Fibroblast of lung (primary cell): ENCODE data around the gene TCP1. TPM values are rescaled to one million over a fixed set of nuclear protein-coding genes. Genes with fewer than 3 reads are reported as not detected.

Experiments
- DNase-seq, 2 donors: peaks; one replicate each; pipeline versions ENCODE4 v3.0.0 to v3.0.0-alpha.2; 2010; ENCODE audit warnings: low read depth in 2 of 2
- H2AFZ ChIP-seq: 2 replicates; pipeline ENCODE4 v1.5.1; 2012; ENCODE audit warnings: low read length, control low read depth, inconsistent platforms
- H3K27ac ChIP-seq: 2 replicates; pipeline ENCODE4 v1.5.1; 2011; ENCODE audit warnings: low read length, control low read depth; ENCODE audit not compliant: insufficient read depth
- H3K27me3 ChIP-seq: 2 replicates; pipeline ENCODE4 v1.5.1; 2011; ENCODE audit warnings: mild to moderate bottlenecking, low read length; ENCODE audit not compliant: control insufficient read depth, insufficient read depth
- H3K36me3 ChIP-seq: 2 replicates; pipeline ENCODE4 v1.5.1; 2011; ENCODE audit warnings: low read length; ENCODE audit not compliant: control insufficient read depth, insufficient read depth
- H3K4me1 ChIP-seq: 2 replicates; pipeline ENCODE4 v1.5.1; 2011; ENCODE audit warnings: low read length; ENCODE audit not compliant: control insufficient read depth, insufficient read depth; ENCODE audit errors: extremely low read depth
- H3K4me2 ChIP-seq: 2 replicates; pipeline ENCODE4 v1.5.1; 2011; ENCODE audit warnings: low read length, control low read depth; ENCODE audit not compliant: insufficient read depth; ENCODE audit errors: extremely low read depth
- H3K4me3 ChIP-seq, 4 experiments: fragments of 200-600 bp in 1 of 4; sonication (generic) in 1 of 4; replicated peaks in 1 of 4; 2 replicates each; pipeline ENCODE4 v1.5.1; 2011 to 2016; ENCODE audit warnings: low read length in 4 of 4, low read depth in 3 of 4, mild to moderate bottlenecking in 3 of 4, control low read depth in 2 of 4, inconsistent platforms in 1 of 4, mixed read lengths in 1 of 4; ENCODE audit not compliant: insufficient read depth in 1 of 4; ENCODE audit errors: control extremely low read depth in 1 of 4
- H3K79me2 ChIP-seq: 2 replicates; pipeline ENCODE4 v1.5.1; 2012; ENCODE audit warnings: mild to moderate bottlenecking, low read length, inconsistent platforms; ENCODE audit not compliant: control insufficient read depth, insufficient read depth
- H3K9ac ChIP-seq: 2 replicates; pipeline ENCODE4 v1.5.1; 2011; ENCODE audit warnings: mild to moderate bottlenecking, low read length, control low read depth; ENCODE audit not compliant: insufficient read depth
- H3K9me3 ChIP-seq: 2 replicates; pipeline ENCODE4 v1.5.1; 2012; ENCODE audit warnings: low read depth, low read length; ENCODE audit not compliant: control insufficient read depth, insufficient read depth
- H4K20me1 ChIP-seq: 2 replicates; pipeline ENCODE4 v1.5.1; 2011; ENCODE audit warnings: low read length; ENCODE audit not compliant: control insufficient read depth, insufficient read depth; ENCODE audit errors: extremely low read depth
- CTCF ChIP-seq, 2 donors: IDR thresholded peaks in 1 of 2; conservative IDR thresholded peaks in 1 of 2; 1 replicate in 1 of 2; 2 replicates in 1 of 2; pipeline ENCODE4 v1.5.1; 2011 to 2012; ENCODE audit warnings: low read length in 2 of 2, control low read depth in 1 of 2, inconsistent platforms in 1 of 2, low read depth in 1 of 2, mild to moderate bottlenecking in 1 of 2
- EZH2 ChIP-seq: IDR thresholded peaks from 2 replicates; pipeline ENCODE4 v1.5.1; 2012; ENCODE audit warnings: low read length, control low read depth, mild to moderate bottlenecking; ENCODE audit errors: missing control alignments
- polyA plus RNA-seq, 2 donors: library from polyadenylated mRNA; depleted of rRNA in 1 of 2; stranded (reverse) in 1 of 2; unstranded in 1 of 2; fragments of >200 nt; gene quantifications; 2 replicates each; pipeline ENCODE4 v1.2.1, GENCODE V29; 2011 to 2012; ENCODE audit warnings: missing spikeins in 1 of 2
- total RNA-seq: library from RNA; depleted of rRNA; stranded (reverse); fragments of >200 nt; gene quantifications from 2 replicates; pipeline ENCODE4 v1.2.1, GENCODE V29; 2014

The TCP1 gene
- total and polyA plus RNA-seq, 2 donors (not counting 1 experiment from before 2014, with no cell fraction given) = 142 to 231 TPM

- Histone ChIP-seq H2AFZ (no peak overlapping the region), H4K20me1 (no peaks in the 10 kb centered on the region), H3K9me3 (no peaks in the 10 kb centered on the region), H3K27me3 (no peaks in the 10 kb centered on the region), H3K4me3 (no peak overlapping the region), H3K36me3 (no peaks in the 10 kb centered on the region), H3K4me1 (no peaks in the 10 kb centered on the region), H3K9ac (no peak overlapping the region), H3K79me2 (no peaks in the 10 kb centered on the region), H3K4me2 (no peak overlapping the region), H3K27ac (no peak overlapping the region)
- DNase-seq = no peak
- TF ChIP-seq EZH2 (no peak), CTCF (conservative IDR thresholded peaks at IDR 0.05 in 1 of 2, IDR thresholded peaks at IDR 0.05 in 1 of 2; ENCODE audit: low read depth in 1 of 2, low read length in 2 of 2) (no peak)
Measured at GRCh38 chr6:159832946-159833345, 43.5 kb upstream of the TCP1 start.

- DNase-seq = no peak
- Histone ChIP-seq H4K20me1 (no peaks in the 10 kb centered on the region), H3K4me1 (no peaks in the 10 kb centered on the region), H3K9me3 (no peaks in the 10 kb centered on the region), H3K36me3 (no peaks in the 10 kb centered on the region), H3K4me2 (no peak overlapping the region), H3K27me3 (no peaks in the 10 kb centered on the region), H3K9ac (no peak overlapping the region), H2AFZ (no peak overlapping the region), H3K79me2 (no peaks in the 10 kb centered on the region), H3K27ac (no peak overlapping the region), H3K4me3 (no peak overlapping the region)
- TF ChIP-seq CTCF (conservative IDR thresholded peaks at IDR 0.05 in 1 of 2, IDR thresholded peaks at IDR 0.05 in 1 of 2; ENCODE audit: low read depth in 1 of 2, low read length in 2 of 2) (no peak), EZH2 (no peak)
Measured at GRCh38 chr6:159831373-159831679, 41.9 kb upstream of the TCP1 start.

GRCh38 chr6:159830501-159831372 lies 41.3 kb upstream of the TCP1 start:
- H3K27me3 ChIP-seq = no peaks in the 10 kb centered on the region
- no peaks in the 10 kb centered on the region for H4K20me1 ChIP-seq
- TF ChIP-seq CTCF (conservative IDR thresholded peaks at IDR 0.05 in 1 of 2, IDR thresholded peaks at IDR 0.05 in 1 of 2; ENCODE audit: low read depth in 1 of 2, low read length in 2 of 2) (no peak), EZH2 (no peak)
- H3K4me2 ChIP-seq = no peak overlapping the region
- H3K27ac ChIP-seq = no peak overlapping the region
- H2AFZ ChIP-seq = no peak overlapping the region
- no peaks in the 10 kb centered on the region for H3K36me3 ChIP-seq
- H3K9ac ChIP-seq = no peak overlapping the region
- H3K9me3 ChIP-seq = no peaks in the 10 kb centered on the region
- no peak overlapping the region for H3K4me3 ChIP-seq
- no peaks in the 10 kb centered on the region for H3K79me2 ChIP-seq
- H3K4me1 ChIP-seq = no peaks in the 10 kb centered on the region
- no peak for DNase-seq
